T47D (cell line): Measurements from ENCODE around the gene MAGED2.

Experiments
- DNase-seq, 2 experiments: peaks; one replicate each; pipeline versions ENCODE4 v3.0.0 to v3.0.0-alpha.2; 2011 to 2012; ENCODE audit warnings: low read depth in 1 of 2, low spot score in 1 of 2
- JUND ChIP-seq: IDR thresholded peaks from 2 replicates; pipeline ENCODE4 v1.6.1; 2012; ENCODE audit warnings: low read depth
- in situ Hi-C: cut with HindIII; loops from 2 replicates; pipeline ENCODE4 v1.10.0; 2016; ENCODE audit warnings: low sequenced_read_pairs, low pct_unique_long_range_greater_than_20kb

Gene MAGED2

GRCh38 chrX:54799046-54799445 is 8.5 kb upstream of the MAGED2 start:
- in situ Hi-C loops = no loop called here
- no peak for TF ChIP-seq JUND

GRCh38 chrX:54808109-54808604 is 612 bp downstream of the MAGED2 start:
- TF ChIP-seq JUND = no peak
- peak in 1 of 2 experiments; percentile 42 for DNase-seq
- in situ Hi-C loops = no loop called here

More at GRCh38 chrX:54799046-54799445, 8.5 kb upstream of the MAGED2 start:
- no peak for DNase-seq

GRCh38 chrX:54808605-54809483 is 1.3 kb downstream of the MAGED2 start:
- peak; percentile 50; the same call in 1 of the 2 replicates for TF ChIP-seq JUND
- DNase-seq = peak; percentile 84 to 98
- in situ Hi-C loops = no loop called here

- no peak for TF ChIP-seq JUND
- DNase-seq = no peak
- in situ Hi-C loops = no loop called here
Observed at GRCh38 chrX:54810532-54810931, 3.0 kb downstream of the MAGED2 start.

- no peak for TF ChIP-seq JUND
- DNase-seq = no peak
- in situ Hi-C loops = no loop called here
Observed at GRCh38 chrX:54811301-54811885, 3.8 kb downstream of the MAGED2 start.

- TF ChIP-seq JUND = no peak
- DNase-seq = no peak
- in situ Hi-C loops = no loop called here
Observed at GRCh38 chrX:54812306-54812705, 4.8 kb downstream of the MAGED2 start.

- DNase-seq = peak in 1 of 2 experiments; percentile 39
- no peak for TF ChIP-seq JUND
- in situ Hi-C loops = no loop called here
Observed at GRCh38 chrX:54817220-54817820, 9.8 kb downstream of the MAGED2 start.

- in situ Hi-C loops = no loop called here
- DNase-seq = no peak
- TF ChIP-seq JUND = no peak
Observed at GRCh38 chrX:54818221-54818620, 10.7 kb downstream of the MAGED2 start.

- DNase-seq = peak in 1 of 2 experiments; percentile 39
- in situ Hi-C loops = no loop called here
- TF ChIP-seq JUND = no peak
Observed at GRCh38 chrX:54819201-54819600, 11.7 kb downstream of the MAGED2 start.

- in situ Hi-C loops = no loop called here
- no peak for DNase-seq
Observed at GRCh38 chrX:54820737-54821136, 13.2 kb downstream of the MAGED2 start.

GRCh38 chrX:54821310-54821709 is 13.8 kb downstream of the MAGED2 start:
- DNase-seq = no peak
- TF ChIP-seq JUND = no peak
- in situ Hi-C loops = no loop called here

More at GRCh38 chrX:54820737-54821136, 13.2 kb downstream of the MAGED2 start:
- no peak for TF ChIP-seq JUND

- in situ Hi-C loops = no loop called here
- TF ChIP-seq JUND = no peak
- DNase-seq = no peak
Observed at GRCh38 chrX:54824195-54824594, 16.6 kb downstream of the MAGED2 start.

GRCh38 chrX:54824722-54825121 is 17.2 kb downstream of the MAGED2 start:
- in situ Hi-C loops = no loop called here
- no peak for DNase-seq
- no peak for TF ChIP-seq JUND
